Skeletal muscle satellite cell (primary cell): Measurements from ENCODE around the gene SLC7A14.

Source experiments
- H3K27me3 ChIP-seq: 2 replicates; pipeline ENCODE4 v1.7.0; 2013; ENCODE audit warnings: low read length; ENCODE audit not compliant: control insufficient read depth, insufficient read depth
- H3K36me3 ChIP-seq: 2 replicates; pipeline ENCODE4 v1.7.0; 2013; ENCODE audit warnings: mild to moderate bottlenecking, control low read depth, low read length; ENCODE audit not compliant: insufficient read depth
- H3K4me1 ChIP-seq: 2 replicates; pipeline ENCODE4 v1.7.0; 2013; ENCODE audit warnings: low read length; ENCODE audit not compliant: control insufficient read depth, insufficient read depth
- H3K4me2 ChIP-seq: 2 replicates; pipeline ENCODE4 v1.7.0; 2013; ENCODE audit warnings: mild to moderate bottlenecking, low read length
- H3K4me3 ChIP-seq: 2 replicates; pipeline ENCODE4 v1.7.0; 2013; ENCODE audit warnings: low read length
- H3K9ac ChIP-seq: 2 replicates; pipeline ENCODE4 v1.7.0; 2013; ENCODE audit warnings: mild to moderate bottlenecking, low read depth, low read length, moderate library complexity
- H3K9me3 ChIP-seq: replicated peaks from 2 replicates; pipeline ENCODE4 v1.7.0; 2013; ENCODE audit warnings: mild to moderate bottlenecking, control low read depth, low read length

Gene SLC7A14

GRCh38 chr3:170508291-170508690 lies 77.6 kb downstream of the SLC7A14 start:
- Histone ChIP-seq H3K4me3 (no peak overlapping the region), H3K27me3 (no peaks in the 10 kb centered on the region), H3K9me3 (no peaks in the 10 kb centered on the region), H3K9ac (no peak overlapping the region), H3K4me1 (peaks cover 13% of the 10 kb centered on the region), H3K36me3 (no peaks in the 10 kb centered on the region), H3K4me2 (no peak overlapping the region)

GRCh38 chr3:170507063-170507462 lies 78.8 kb downstream of the SLC7A14 start:
- Histone ChIP-seq H3K9ac (no peak overlapping the region), H3K9me3 (no peaks in the 10 kb centered on the region), H3K4me1 (peaks cover 13% of the 10 kb centered on the region), H3K27me3 (no peaks in the 10 kb centered on the region), H3K4me3 (no peak overlapping the region), H3K36me3 (no peaks in the 10 kb centered on the region), H3K4me2 (no peak overlapping the region)

GRCh38 chr3:170506556-170506955 lies 79.3 kb downstream of the SLC7A14 start:
- Histone ChIP-seq H3K4me1 (peaks cover 13% of the 10 kb centered on the region), H3K9ac (no peak overlapping the region), H3K4me2 (no peak overlapping the region), H3K36me3 (no peaks in the 10 kb centered on the region), H3K4me3 (no peak overlapping the region), H3K27me3 (no peaks in the 10 kb centered on the region), H3K9me3 (no peaks in the 10 kb centered on the region)

- Histone ChIP-seq H3K27me3 (no peaks in the 10 kb centered on the region), H3K4me2 (no peak overlapping the region), H3K4me1 (peaks cover 11% of the 10 kb centered on the region), H3K9me3 (no peaks in the 10 kb centered on the region), H3K36me3 (no peaks in the 10 kb centered on the region), H3K9ac (no peak overlapping the region), H3K4me3 (no peak overlapping the region)
Measured at GRCh38 chr3:170502297-170502696, 83.6 kb downstream of the SLC7A14 start.

GRCh38 chr3:170500995-170501394 lies 84.9 kb downstream of the SLC7A14 start:
- Histone ChIP-seq H3K9me3 (no peaks in the 10 kb centered on the region), H3K4me1 (no peaks in the 10 kb centered on the region), H3K36me3 (no peaks in the 10 kb centered on the region), H3K9ac (no peak overlapping the region), H3K4me2 (no peak overlapping the region), H3K4me3 (no peak overlapping the region), H3K27me3 (no peaks in the 10 kb centered on the region)

GRCh38 chr3:170500462-170500861 lies 85.4 kb downstream of the SLC7A14 start:
- Histone ChIP-seq H3K4me3 (no peak overlapping the region), H3K9me3 (no peaks in the 10 kb centered on the region), H3K36me3 (no peaks in the 10 kb centered on the region), H3K4me2 (no peak overlapping the region), H3K27me3 (no peaks in the 10 kb centered on the region), H3K4me1 (no peaks in the 10 kb centered on the region), H3K9ac (no peak overlapping the region)

- no peak overlapping the region for H3K9ac ChIP-seq
- H3K4me3 ChIP-seq, result no peak overlapping the region
Measured at GRCh38 chr3:170499562-170500156, 86.2 kb downstream of the SLC7A14 start.

GRCh38 chr3:170497207-170498095 lies 88.4 kb downstream of the SLC7A14 start:
- Histone ChIP-seq H3K4me1 (no peaks in the 10 kb centered on the region), H3K4me3 (no peak overlapping the region), H3K27me3 (no peaks in the 10 kb centered on the region), H3K36me3 (no peaks in the 10 kb centered on the region), H3K9ac (no peak overlapping the region), H3K4me2 (no peak overlapping the region), H3K9me3 (no peaks in the 10 kb centered on the region)

More at GRCh38 chr3:170499562-170500156, 86.2 kb downstream of the SLC7A14 start:
- Histone ChIP-seq H3K36me3 (no peaks in the 10 kb centered on the region), H3K9me3 (no peaks in the 10 kb centered on the region), H3K27me3 (no peaks in the 10 kb centered on the region), H3K4me2 (no peak overlapping the region), H3K4me1 (no peaks in the 10 kb centered on the region)

GRCh38 chr3:170496868-170497140 lies 89.1 kb downstream of the SLC7A14 start:
- no peak overlapping the region for H3K9ac ChIP-seq
- H3K9me3 ChIP-seq, result no peaks in the 10 kb centered on the region
- no peaks in the 10 kb centered on the region for H3K27me3 ChIP-seq
- no peaks in the 10 kb centered on the region for H3K4me1 ChIP-seq
- H3K4me2 ChIP-seq, result no peak overlapping the region
- no peak overlapping the region for H3K4me3 ChIP-seq
- no peaks in the 10 kb centered on the region for H3K36me3 ChIP-seq

GRCh38 chr3:170496026-170496867 lies 89.6 kb downstream of the SLC7A14 start:
- H3K27me3 ChIP-seq, result no peaks in the 10 kb centered on the region

GRCh38 chr3:170494766-170495165 lies 91.1 kb downstream of the SLC7A14 start:
- Histone ChIP-seq H3K9me3 (no peaks in the 10 kb centered on the region), H3K9ac (no peak overlapping the region), H3K4me2 (no peak overlapping the region), H3K4me1 (no peaks in the 10 kb centered on the region), H3K36me3 (no peaks in the 10 kb centered on the region), H3K27me3 (no peaks in the 10 kb centered on the region), H3K4me3 (no peak overlapping the region)

More at GRCh38 chr3:170496026-170496867, 89.6 kb downstream of the SLC7A14 start:
- Histone ChIP-seq H3K9me3 (no peaks in the 10 kb centered on the region), H3K9ac (no peak overlapping the region), H3K4me1 (no peaks in the 10 kb centered on the region), H3K4me3 (no peak overlapping the region), H3K4me2 (no peak overlapping the region), H3K36me3 (no peaks in the 10 kb centered on the region)
